H1 (cell line): Measurements from ENCODE around the gene EPHA5. TPM values are rescaled to one million over a fixed set of nuclear protein-coding genes. Genes with fewer than 3 reads are reported as not detected.

Source experiments
- CTCF ChIA-PET: fragments of 300-600 bp; sonication (Branson Sonifier 250); formaldehyde crosslinking; loops from one replicate; lab custom pipeline; 2021; ENCODE audit not compliant: partially characterized antibody; lab: Charles Lee
- POLR2A ChIA-PET: fragments of 300-600 bp; sonication (Branson Sonifier 250); formaldehyde crosslinking; loops from one replicate; lab custom pipeline; 2021; ENCODE audit warnings: inconsistent platforms; ENCODE audit not compliant: partially characterized antibody; lab: Charles Lee
- DNase-seq, 2 experiments: peaks; one replicate each; pipeline versions ENCODE4 v3.0.0 to v3.0.0-alpha.2; 2010 to 2022; ENCODE audit warnings: low spot score in 2 of 2, low read depth in 1 of 2, mixed read lengths in 1 of 2
- FAIRE-seq: peaks from 2 replicates; lab custom pipeline; 2011; peaks lifted over from hg19 to GRCh38; lab: Jason Lieb, UNC
- H2AFZ ChIP-seq: 2 replicates; pipeline ENCODE4 v1.8.1; 2012; ENCODE audit warnings: low read length, inconsistent platforms
- H2AK5ac ChIP-seq: 2 replicates; pipeline ENCODE4 v1.6.1; 2013; ENCODE audit warnings: low read depth, low read length
- H2BK120ac ChIP-seq: replicated peaks from 2 replicates; pipeline ENCODE3; 2013; ENCODE audit warnings: low read depth, low read length, inconsistent platforms
- H2BK12ac ChIP-seq: 2 replicates; pipeline ENCODE4 v1.6.1; 2013; ENCODE audit warnings: low read depth, low read length
- H2BK15ac ChIP-seq: 2 replicates; pipeline ENCODE4 v1.6.1; 2013; ENCODE audit warnings: low read length
- H2BK20ac ChIP-seq: 2 replicates; pipeline ENCODE4 v1.6.1; 2013; ENCODE audit warnings: low read length
- H2BK5ac ChIP-seq: 2 replicates; pipeline ENCODE4 v1.6.1; 2013; ENCODE audit warnings: low read depth, low read length
- H3K14ac ChIP-seq: 2 replicates; pipeline ENCODE4 v1.6.1; 2013; ENCODE audit warnings: inconsistent platforms; ENCODE audit not compliant: insufficient read length
- H3K18ac ChIP-seq: 2 replicates; pipeline ENCODE4 v1.6.1; 2013; ENCODE audit warnings: low read length; ENCODE audit errors: extremely low read depth
- H3K23ac ChIP-seq: 2 replicates; pipeline ENCODE4 v1.6.1; 2013; ENCODE audit warnings: inconsistent platforms; ENCODE audit not compliant: insufficient read length
- H3K23me2 ChIP-seq: 2 replicates; pipeline ENCODE4 v1.6.1; 2013; ENCODE audit warnings: low read depth, low read length
- H3K27ac ChIP-seq: 2 replicates; pipeline ENCODE4 v1.6.1; 2011; ENCODE audit warnings: low read depth, low read length, inconsistent platforms
- H3K27me3 ChIP-seq, 4 experiments: replicated peaks in 1 of 4; 1 replicate in 1 of 4; 2 replicates in 3 of 4; pipeline versions ENCODE4 v1.6.1 to v1.8.1; 2011 to 2013; ENCODE audit warnings: low read length in 3 of 4, mild to moderate bottlenecking in 3 of 4, inconsistent platforms in 2 of 4, mixed read lengths in 2 of 4, moderate library complexity in 1 of 4; ENCODE audit not compliant: control insufficient read depth in 3 of 4, insufficient read depth in 3 of 4; ENCODE audit errors: extremely low read depth in 1 of 4
- H3K36me3 ChIP-seq, 4 experiments: 2 replicates each; pipeline versions ENCODE4 v1.6.1 to v1.8.1; 2011 to 2013; ENCODE audit warnings: mild to moderate bottlenecking in 4 of 4, low read length in 3 of 4, moderate library complexity in 2 of 4, control low read depth in 1 of 4, inconsistent platforms in 1 of 4; ENCODE audit not compliant: insufficient read depth in 4 of 4, control insufficient read depth in 2 of 4
- H3K4ac ChIP-seq: replicated peaks from 2 replicates; pipeline ENCODE3; 2013; ENCODE audit warnings: low read length, low read depth, mixed read lengths, inconsistent platforms; ENCODE audit not compliant: insufficient read length
- H3K4me1 ChIP-seq, 4 experiments: replicated peaks in 1 of 4; 1 replicate in 1 of 4; 2 replicates in 3 of 4; pipeline versions ENCODE4 v1.6.1 to v1.8.1; 2011 to 2013; ENCODE audit warnings: low read length in 3 of 4, inconsistent platforms in 2 of 4, mixed read lengths in 1 of 4; ENCODE audit not compliant: insufficient read depth in 4 of 4, control insufficient read depth in 3 of 4
- H3K4me2 ChIP-seq, 2 experiments: 2 replicates each; pipeline versions ENCODE4 v1.6.1 to v1.8.1; 2011 to 2013; ENCODE audit warnings: low read depth in 2 of 2, low read length in 2 of 2, control low read depth in 1 of 2, inconsistent platforms in 1 of 2, mild to moderate bottlenecking in 1 of 2; ENCODE audit not compliant: insufficient read depth in 1 of 2
- H3K4me3 ChIP-seq, 4 experiments: fragments of 200-600, 300-600 bp in 1 of 4; sonication (generic), shearing (Covaris generic), sonication (Bioruptor Twin) in 1 of 4; 2 replicates each; pipeline versions ENCODE4 v1.5.1 to v1.8.1; 2011 to 2016; ENCODE audit warnings: low read length in 4 of 4, low read depth in 3 of 4, control low read depth in 2 of 4, inconsistent platforms in 2 of 4, mild to moderate bottlenecking in 2 of 4, mixed read lengths in 1 of 4, moderate library complexity in 1 of 4; ENCODE audit not compliant: insufficient read depth in 2 of 4; ENCODE audit errors: extremely low read depth in 1 of 4
- H3K56ac ChIP-seq: replicated peaks from 2 replicates; pipeline ENCODE3; 2013; ENCODE audit warnings: low read depth, mild to moderate bottlenecking, mixed read lengths, low read length, inconsistent platforms; ENCODE audit not compliant: insufficient read length
- H3K79me1 ChIP-seq: 2 replicates; pipeline ENCODE4 v1.6.1; 2013; ENCODE audit warnings: low read depth, low read length, control low read depth
- H3K79me2 ChIP-seq, 2 experiments: 2 replicates each; pipeline versions ENCODE4 v1.6.1 to v1.8.1; 2012 to 2013; ENCODE audit warnings: low read length in 2 of 2, mild to moderate bottlenecking in 2 of 2, inconsistent platforms in 1 of 2; ENCODE audit not compliant: insufficient read depth in 2 of 2, control insufficient read depth in 1 of 2
- H3K9ac ChIP-seq, 4 experiments: replicated peaks in 1 of 4; 1 replicate in 1 of 4; 2 replicates in 3 of 4; pipeline versions ENCODE4 v1.6.1 to v1.8.1; 2011 to 2013; ENCODE audit warnings: low read depth in 3 of 4, low read length in 3 of 4, control low read depth in 2 of 4, mild to moderate bottlenecking in 2 of 4, moderate library complexity in 2 of 4, inconsistent platforms in 1 of 4; ENCODE audit errors: extremely low read depth in 1 of 4
- H3K9me3 ChIP-seq, 2 experiments: 2 replicates each; pipeline versions ENCODE4 v1.6.1 to v1.8.1; 2012 to 2013; ENCODE audit warnings: mild to moderate bottlenecking in 2 of 2, moderate library complexity in 2 of 2, control low read depth in 1 of 2, inconsistent platforms in 1 of 2, low read depth in 1 of 2, low read length in 1 of 2, mixed read lengths in 1 of 2; ENCODE audit not compliant: insufficient read depth in 2 of 2
- H4K20me1 ChIP-seq, 2 experiments: replicated peaks in 1 of 2; 2 replicates each; pipeline versions ENCODE3 to v1.8.1; 2011 to 2013; ENCODE audit warnings: inconsistent platforms in 2 of 2, low read length in 2 of 2, mild to moderate bottlenecking in 1 of 2; ENCODE audit not compliant: insufficient read depth in 2 of 2, control insufficient read depth in 1 of 2
- H4K5ac ChIP-seq: 2 replicates; pipeline ENCODE4 v1.6.1; 2013; ENCODE audit warnings: low read length, low read depth, mixed read lengths, inconsistent platforms; ENCODE audit not compliant: insufficient read length
- H4K8ac ChIP-seq: 2 replicates; pipeline ENCODE4 v1.8.0; 2013; ENCODE audit warnings: mild to moderate bottlenecking, moderate library complexity, low read length, inconsistent platforms; ENCODE audit not compliant: insufficient read depth; ENCODE audit errors: extremely low read depth
- H4K91ac ChIP-seq: replicated peaks from 2 replicates; pipeline ENCODE3; 2013; ENCODE audit warnings: low read length, mixed read lengths, inconsistent platforms; ENCODE audit not compliant: insufficient read length
- GTF2F1 ChIP-seq: IDR thresholded peaks from 2 replicates; pipeline ENCODE4 v1.6.1; 2012; ENCODE audit warnings: low read depth, low read length, improper control_type of control experiment, borderline replicate concordance
- JUND ChIP-seq: IDR thresholded peaks from 2 replicates; pipeline ENCODE4 v1.6.1; 2011; ENCODE audit warnings: mild to moderate bottlenecking, improper control_type of control experiment, low read length
- KDM1A ChIP-seq: fragments of 200-600, 300-600 bp; sonication (generic); IDR thresholded peaks from 2 replicates; pipeline ENCODE4 v1.7.1; 2016; ENCODE audit warnings: mild to moderate bottlenecking, low read length, borderline replicate concordance
- MAFK ChIP-seq: IDR thresholded peaks from 2 replicates; pipeline ENCODE4 v1.6.1; 2012; ENCODE audit warnings: low read depth, mild to moderate bottlenecking, improper control_type of control experiment, low read length
- PHF8 ChIP-seq: fragments of 200-600 bp; sonication (generic); conservative IDR thresholded peaks from 2 replicates; pipeline ENCODE4 v1.7.1; 2012; ENCODE audit warnings: low read depth, mild to moderate bottlenecking, inconsistent platforms, low read length, moderate library complexity
- RAD21 ChIP-seq, 2 experiments: IDR thresholded peaks in 1 of 2; conservative IDR thresholded peaks in 1 of 2; 2 replicates each; pipeline ENCODE4 v1.6.1; 2011; ENCODE audit warnings: low read depth in 2 of 2, low read length in 2 of 2, improper control_type of control experiment in 1 of 2, inconsistent platforms in 1 of 2, mild to moderate bottlenecking in 1 of 2, moderate library complexity in 1 of 2
- RFX5 ChIP-seq: IDR thresholded peaks from 2 replicates; pipeline ENCODE4 v1.6.1; 2011; ENCODE audit warnings: low read depth, low read length, improper control_type of control experiment, borderline replicate concordance
- TAF1 ChIP-seq: IDR thresholded peaks from 2 replicates; pipeline ENCODE4 v1.6.1; 2011; ENCODE audit warnings: mild to moderate bottlenecking, low read depth, low read length
- TCF12 ChIP-seq: IDR thresholded peaks from 2 replicates; pipeline ENCODE4 v1.6.1; 2011; ENCODE audit warnings: low read depth, mild to moderate bottlenecking, low read length
- polyA plus RNA-seq, 7 experiments: library from polyadenylated mRNA; depleted of rRNA in 3 of 7; stranded (reverse) in 5 of 7; unstranded in 2 of 7; fragments of >200 nt in 5 of 7; fragments of 200-250 nt in 2 of 7; gene quantifications; 1 replicate in 5 of 7; 2 replicates in 1 of 7; 4 replicates in 1 of 7; pipeline versions ENCODE4 v1.2.1 to v1.2.3, GENCODE V29; 2011 to 2013; ENCODE audit warnings: missing spikeins in 2 of 7, mixed read lengths in 2 of 7
- total RNA-seq: library from RNA; stranded (reverse); fragmentation: NEBNext Ultra II Directional; extraction: Animal tissue kit (Norgen Biotek cat#: 25700); gene quantifications from 2 replicates; pipeline ENCODE4 v1.2.1, GENCODE V29; 2021

The EPHA5 gene
- total and polyA plus RNA-seq, 2 of the 8 experiments (the other 6 are each of a cell fraction or from before 2014, with no cell fraction given) = 0.03 to 0.11 TPM

DNA sequence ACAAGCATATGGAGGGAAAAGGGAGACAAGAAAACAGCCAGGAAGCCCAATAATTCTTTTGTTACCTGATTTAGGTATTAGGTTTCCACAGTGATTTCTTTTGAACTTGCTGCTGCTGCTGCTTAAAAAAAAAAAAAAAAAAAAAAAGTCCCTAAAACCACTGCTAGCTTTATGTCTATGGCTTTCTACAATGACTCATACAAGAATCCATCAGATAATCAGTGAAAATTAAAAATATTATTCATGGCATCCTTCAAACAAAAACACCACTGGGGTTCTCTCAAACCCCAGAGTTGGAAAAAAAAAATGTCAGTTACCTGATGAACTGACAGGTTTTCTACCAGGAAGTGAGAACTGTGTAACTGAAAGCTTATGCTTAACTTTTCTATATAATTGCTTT is 14.3 kb downstream of the EPHA5 start:
- no peaks in the 10 kb centered on the region for H3K27me3 ChIP-seq
- ChIA-PET CTCF (no interaction called here), POLR2A (interaction anchor here (1.7 kb wide), 1 partner anchor 14 kb away, joined by 6 read pairs; the partner anchor contains the start of gene EPHA5)
- H4K8ac ChIP-seq = no peak overlapping the region
- FAIRE-seq (no peak), DNase-seq (no peak)
- H3K36me3 ChIP-seq = no peaks in the 10 kb centered on the region
- H3K9ac ChIP-seq = no peak overlapping the region
- no peak overlapping the region for H3K18ac ChIP-seq
- H3K4me1 ChIP-seq = peaks cover 0 to 14% (median 6%) of the 10 kb centered on the region in 4 experiments; a peak in 4 of 7 replicates
- H4K5ac ChIP-seq = no peak overlapping the region
- H4K91ac ChIP-seq = no peak overlapping the region
- H3K79me1 ChIP-seq = no peaks in the 10 kb centered on the region
- H3K4ac ChIP-seq = no peak overlapping the region
- no peak overlapping the region for H3K23ac ChIP-seq
- no peak for TF ChIP-seq MAFK
- no peak for TF ChIP-seq GTF2F1
- no peak for TF ChIP-seq JUND
- no peak for TF ChIP-seq TCF12
- TF ChIP-seq RFX5 = no peak
- TF ChIP-seq PHF8 = no peak
- TF ChIP-seq KDM1A = no peak
- TF ChIP-seq TAF1 = no peak
- no peak for TF ChIP-seq RAD21 (IDR thresholded peaks at IDR 0.05 in 1 of 2, conservative IDR thresholded peaks at IDR 0.05 in 1 of 2; ENCODE audit: low read depth in 2 of 2, low read length in 2 of 2)
- H3K14ac ChIP-seq = no peak overlapping the region
- H3K4me3 ChIP-seq = no peak overlapping the region
- H3K23me2 ChIP-seq = no peaks in the 10 kb centered on the region
- H3K79me2 ChIP-seq = no peaks in the 10 kb centered on the region
- no peak overlapping the region for H2AFZ ChIP-seq
- no peak overlapping the region for H2BK15ac ChIP-seq
- no peak overlapping the region for H2BK20ac ChIP-seq
- no peak overlapping the region for H2BK12ac ChIP-seq
- no peak overlapping the region for H3K4me2 ChIP-seq
- no peak overlapping the region for H3K56ac ChIP-seq
- H3K9me3 ChIP-seq = no peaks in the 10 kb centered on the region
- no peaks in the 10 kb centered on the region for H4K20me1 ChIP-seq
- no peak overlapping the region for H3K27ac ChIP-seq
- H2BK120ac ChIP-seq = no peak overlapping the region
- H2AK5ac ChIP-seq = no peak overlapping the region
- no peak overlapping the region for H2BK5ac ChIP-seq
